NCI-H1092 treated with DMSO at 0.1 percent for 48 hours (cell line): ENCODE data around the gene HASPIN.

Experiments used
- DNase-seq: peaks from one replicate; lab custom pipeline; 2025; lab: John Stamatoyannopoulos, UW

The HASPIN gene

DNA sequence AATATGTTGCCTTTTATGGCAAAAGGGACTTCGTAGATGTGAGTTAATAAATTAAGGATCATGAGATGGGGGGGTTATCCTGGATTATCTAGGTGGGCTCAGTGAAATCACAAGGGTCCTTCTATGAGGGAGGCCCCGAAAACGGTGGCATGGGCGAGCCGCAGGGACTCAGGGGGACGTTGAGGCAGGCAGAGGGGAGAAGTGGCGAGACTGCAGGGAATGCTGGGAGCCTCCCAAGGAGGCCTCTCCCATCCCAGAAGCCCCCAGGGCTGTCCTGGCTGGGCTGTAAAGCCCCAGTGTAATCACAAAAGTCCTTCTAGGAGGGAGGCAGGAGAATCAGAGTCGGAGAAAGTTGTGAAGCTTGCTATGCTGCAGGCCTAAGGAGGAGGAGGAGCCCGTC is 42.3 kb downstream of the HASPIN start:
- no peak for DNase-seq

- no peak for DNase-seq
Measured at GRCh38 chr17:3766779-3767178, 43.1 kb downstream of the HASPIN start.

DNA sequence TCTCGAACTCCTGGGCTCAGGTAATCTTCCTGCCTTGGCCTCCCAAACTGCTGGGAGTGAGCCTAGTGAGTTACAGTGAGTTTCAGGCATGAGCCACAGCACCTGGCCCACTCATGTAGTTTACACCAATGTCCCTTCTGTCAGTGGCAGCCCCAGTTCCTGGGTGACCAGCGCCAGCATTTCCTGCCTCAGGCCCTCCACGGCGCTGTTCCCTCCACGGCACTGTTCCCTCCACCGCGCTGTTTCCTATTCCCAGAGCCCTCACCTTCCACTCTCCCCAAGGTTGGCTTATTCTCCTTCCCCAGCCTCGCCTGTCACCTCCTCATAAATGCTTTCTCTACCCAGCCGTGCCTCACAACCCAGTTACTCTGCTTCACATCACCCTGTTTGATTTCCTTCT is 44.6 kb downstream of the HASPIN start:
- DNase-seq, result no peak

DNA sequence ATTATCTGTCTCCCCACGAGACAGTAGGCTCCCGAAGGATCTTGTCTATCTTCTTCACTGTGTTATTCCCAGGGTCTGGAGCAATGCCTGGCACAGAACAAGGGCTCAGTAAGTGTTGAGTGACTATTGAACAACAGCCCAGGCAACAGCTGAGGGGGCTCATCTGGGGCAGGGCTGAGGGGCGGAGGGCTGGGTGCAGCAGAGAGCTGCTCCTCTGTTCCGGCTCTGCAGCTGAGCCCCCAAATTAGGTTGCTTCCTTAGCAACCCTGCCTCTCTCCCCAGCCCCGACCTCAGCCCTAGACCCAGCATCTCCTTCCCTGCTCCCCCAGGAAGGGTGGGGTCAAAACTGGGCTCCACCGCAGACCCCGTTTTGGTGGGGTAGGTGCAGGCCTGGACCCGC is 45.1 kb downstream of the HASPIN start:
- DNase-seq, result no peak

GRCh38 chr17:3770466-3770865 is 46.8 kb downstream of the HASPIN start:
- no peak for DNase-seq

DNA sequence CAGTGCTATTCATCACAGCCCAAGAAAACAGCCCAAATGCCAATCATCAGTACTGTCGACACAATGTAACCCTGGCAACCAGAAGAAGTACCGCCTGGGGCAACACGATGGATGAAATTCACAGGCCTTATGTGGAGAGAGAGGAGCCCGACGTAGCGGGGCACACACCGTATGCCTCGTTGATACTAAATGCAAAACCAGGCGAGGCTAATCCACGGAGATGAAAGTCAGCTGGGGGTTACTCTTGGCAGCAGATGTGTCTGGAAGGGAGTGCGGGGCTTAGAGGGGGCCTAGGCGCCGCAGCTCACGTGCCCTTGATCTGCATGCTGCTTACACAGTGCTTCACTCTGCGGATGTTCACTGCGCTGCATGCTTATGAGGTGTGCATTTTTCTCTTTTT is 47.4 kb downstream of the HASPIN start:
- DNase-seq, result no peak

GRCh38 chr17:3772764-3773163 is 49.1 kb downstream of the HASPIN start:
- DNase-seq, result no peak

- no peak for DNase-seq
Measured at GRCh38 chr17:3773511-3773910, 49.8 kb downstream of the HASPIN start.

GRCh38 chr17:3773966-3774365 is 50.3 kb downstream of the HASPIN start:
- no peak for DNase-seq
